SHP77 (cell line): ENCODE results near the gene TMEM164.
A peak's percentile ranks its signal among the peaks of the same experiment; 100 is the strongest.

ENCODE experiments used
- DNase-seq, 2 experiments: peaks; one replicate each; lab custom pipeline; 2025; lab: John Stamatoyannopoulos, UW

TMEM164 gene

DNA sequence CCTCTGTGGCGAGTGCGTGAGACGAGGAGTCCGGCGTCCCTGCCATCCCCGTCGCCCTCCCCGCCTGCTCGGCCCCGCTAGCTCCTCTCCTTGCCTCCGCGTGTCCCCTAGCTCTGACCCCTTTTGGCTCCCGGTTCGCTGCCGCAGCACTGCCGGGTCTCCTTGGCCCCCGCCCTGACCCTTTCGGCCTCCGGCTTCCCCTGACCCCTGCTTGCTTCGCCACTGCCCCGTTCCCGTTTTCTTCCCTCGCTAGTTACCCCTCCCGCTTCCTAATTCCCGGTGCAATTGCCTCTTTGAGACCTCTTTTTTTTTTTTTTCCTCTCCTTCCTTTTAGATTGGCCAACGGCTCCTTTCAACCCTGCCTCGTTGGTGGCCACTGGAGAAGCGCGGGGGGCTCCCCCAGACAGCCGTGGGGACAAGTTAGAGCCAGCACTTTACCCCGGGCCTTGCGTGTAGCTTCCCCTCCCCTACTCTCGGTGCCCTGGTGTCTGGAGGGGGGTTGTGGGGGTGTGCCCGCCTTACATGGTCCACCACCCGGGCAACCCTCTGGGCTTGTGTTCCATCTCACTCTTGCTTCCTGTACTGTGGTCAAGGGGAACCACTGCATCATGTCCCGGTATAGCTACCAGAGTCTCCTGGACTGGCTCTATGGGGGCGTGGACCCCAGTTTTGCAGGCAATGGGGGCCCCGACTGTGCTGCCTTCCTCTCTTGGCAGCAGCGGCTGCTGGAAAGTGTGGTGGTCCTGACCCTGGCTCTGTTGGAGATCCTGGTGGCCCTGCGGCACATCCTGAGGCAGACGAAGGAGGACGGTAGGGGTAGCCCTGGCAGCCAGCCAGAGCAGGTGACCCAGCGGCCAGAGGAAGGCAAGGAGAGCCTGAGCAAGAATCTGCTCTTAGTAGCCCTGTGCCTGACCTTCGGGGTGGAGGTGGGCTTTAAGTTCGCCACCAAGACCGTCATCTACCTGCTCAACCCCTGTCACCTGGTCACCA is 548 bp downstream of the TMEM164 start:
- no peak for DNase-seq

- DNase-seq: no peak
Observed at GRCh38 chrX:110004215-110004614, 1.3 kb downstream of the TMEM164 start.

DNA sequence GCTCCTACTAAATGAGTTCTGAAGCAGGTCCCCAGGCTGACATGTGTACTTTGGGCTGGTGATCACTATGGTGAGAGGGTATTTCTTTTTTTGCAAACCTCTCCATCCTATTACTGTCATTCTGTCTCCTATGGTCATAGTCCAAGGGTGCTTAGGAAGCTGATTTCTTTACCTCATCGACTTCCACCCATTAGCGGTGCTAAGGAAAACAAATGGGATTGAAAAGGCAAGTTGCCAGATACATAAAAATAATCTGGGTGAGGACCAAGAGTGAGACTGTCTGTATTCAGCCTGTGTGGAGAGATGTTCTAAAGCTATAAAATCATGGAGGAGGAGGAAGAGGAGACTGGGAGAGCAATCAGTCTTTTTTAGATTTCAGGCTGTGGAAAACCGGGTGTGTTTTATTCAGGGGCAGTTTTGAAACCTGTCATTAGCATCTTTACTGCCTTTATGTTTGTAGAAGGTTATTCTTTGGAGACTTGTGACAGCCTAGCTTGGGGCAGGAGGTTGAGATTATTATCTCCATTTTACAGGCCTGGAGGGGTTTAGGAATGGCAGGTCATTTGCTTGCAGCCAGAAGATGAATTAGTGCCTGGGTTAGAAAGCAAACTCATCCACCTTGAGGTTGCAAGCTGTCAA is 1.9 kb downstream of the TMEM164 start:
- DNase-seq: no peak

GRCh38 chrX:110006161-110006560 is 3.2 kb downstream of the TMEM164 start:
- DNase-seq: no peak

DNA sequence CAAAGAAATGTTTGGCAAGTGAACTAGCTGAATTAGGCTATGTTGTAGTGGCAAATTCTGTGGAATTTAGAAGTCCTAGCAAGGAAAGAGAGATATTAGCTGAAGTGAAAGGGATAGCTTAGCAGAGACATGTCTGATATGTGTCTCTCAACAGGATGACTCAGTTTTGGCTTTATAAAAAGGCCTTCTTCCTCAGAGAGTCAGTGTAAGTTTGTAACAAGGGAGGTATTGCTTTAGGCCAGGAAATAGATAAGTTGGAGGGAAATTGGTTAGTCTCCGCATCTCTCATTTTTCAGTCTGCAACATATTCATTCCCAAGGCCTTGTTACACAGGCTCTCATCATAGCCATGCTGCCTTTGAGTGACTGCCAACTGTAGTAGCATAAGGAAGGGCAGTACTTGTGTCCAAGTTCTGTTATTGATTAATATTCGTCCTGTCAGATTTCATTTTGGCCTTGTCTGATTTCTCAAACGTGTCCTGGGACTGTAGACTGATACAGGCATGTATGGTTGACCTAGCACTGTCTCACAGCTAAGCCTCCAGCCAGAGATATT is 4.0 kb downstream of the TMEM164 start:
- no peak for DNase-seq

DNA sequence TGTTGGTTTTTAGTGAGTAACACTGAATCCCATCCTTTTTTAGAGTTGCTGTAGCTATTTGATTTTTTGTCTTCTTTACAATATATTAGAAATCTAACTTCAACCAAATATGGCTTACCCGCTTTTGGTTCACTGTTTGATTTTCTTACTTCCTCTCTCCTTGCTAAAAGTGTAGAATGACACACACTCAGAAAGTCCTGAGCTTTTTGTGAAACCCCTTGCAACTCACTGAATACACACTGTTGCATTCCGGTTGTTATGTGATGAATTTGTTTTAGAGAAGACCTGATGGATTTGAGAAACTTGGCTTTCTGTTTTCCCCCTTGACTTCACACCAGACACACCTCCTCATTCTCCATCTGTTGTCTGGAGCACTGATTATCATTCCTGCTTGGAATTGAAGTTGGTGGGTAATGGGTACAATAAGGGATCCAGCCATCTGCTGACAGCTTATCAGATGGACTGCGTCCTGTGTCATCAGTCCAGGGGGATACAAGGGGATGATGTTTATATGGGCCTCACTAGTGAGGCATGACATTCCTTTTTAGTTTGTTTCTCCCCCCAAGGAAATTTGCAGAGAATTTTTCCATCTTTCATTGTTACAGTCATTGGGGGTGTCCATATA is 5.2 kb downstream of the TMEM164 start:
- DNase-seq: no peak

- DNase-seq: peak; percentile 31 to 38
Observed at GRCh38 chrX:110012818-110013485, 10.0 kb downstream of the TMEM164 start.

DNA sequence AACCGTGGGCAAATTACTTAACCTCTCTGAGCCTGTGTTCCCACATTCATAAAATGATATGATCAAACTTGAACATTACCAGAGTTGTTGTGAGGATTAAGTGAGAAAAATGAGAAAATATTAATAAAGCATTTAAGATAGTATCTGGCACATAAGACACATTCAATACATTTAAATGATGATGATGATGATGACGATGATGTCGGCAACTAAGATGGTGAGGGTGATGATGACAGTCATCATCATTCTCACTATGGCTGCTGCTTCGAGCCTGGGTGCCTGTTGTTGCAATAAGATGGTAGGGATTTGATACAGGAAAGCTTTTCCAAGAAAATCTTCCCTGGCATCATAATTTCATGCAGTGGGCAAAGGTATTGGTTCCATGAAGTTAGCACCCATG is 11.1 kb downstream of the TMEM164 start:
- DNase-seq: no peak

DNA sequence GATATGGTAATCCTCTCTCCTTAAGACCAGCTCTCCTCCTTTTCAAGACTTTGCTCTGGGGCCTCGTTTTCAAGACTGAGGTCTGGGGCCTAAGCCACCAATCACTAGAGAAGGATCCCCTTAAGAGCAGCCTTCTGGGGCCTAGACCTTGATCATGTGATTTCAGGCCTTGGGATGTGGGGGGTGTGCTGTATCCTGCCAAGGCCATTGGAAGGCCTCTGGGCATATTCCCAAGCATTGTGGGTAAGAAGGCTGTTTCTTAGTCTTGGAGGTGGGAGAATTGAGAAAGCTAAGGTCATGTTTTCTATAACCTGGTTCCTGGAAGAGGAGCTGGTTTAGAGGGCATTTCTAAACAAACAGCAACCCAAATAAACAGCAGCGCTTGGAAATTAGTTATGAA is 12.1 kb downstream of the TMEM164 start:
- DNase-seq: no peak

- DNase-seq: no peak
Observed at GRCh38 chrX:110015915-110016314, 13.0 kb downstream of the TMEM164 start.

DNA sequence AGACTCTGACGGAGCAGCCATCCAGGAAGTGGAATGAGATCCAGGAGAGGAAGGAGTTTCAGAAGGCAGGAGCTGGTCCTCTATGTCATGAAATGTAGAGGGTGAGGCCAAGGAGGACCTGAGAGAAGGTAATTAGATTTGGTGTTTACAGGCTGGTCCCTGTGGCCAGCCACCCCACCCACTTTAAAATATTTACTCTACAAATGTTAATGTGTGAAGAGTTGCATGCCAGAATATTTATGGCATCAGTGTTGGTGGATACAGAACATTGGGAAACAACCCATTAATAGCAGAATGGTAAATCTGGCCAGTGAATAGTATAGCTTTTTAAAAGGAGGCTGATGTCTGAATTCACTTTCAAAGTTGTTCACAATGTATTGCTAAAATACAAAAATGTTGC is 17.6 kb downstream of the TMEM164 start:
- no peak for DNase-seq

DNA sequence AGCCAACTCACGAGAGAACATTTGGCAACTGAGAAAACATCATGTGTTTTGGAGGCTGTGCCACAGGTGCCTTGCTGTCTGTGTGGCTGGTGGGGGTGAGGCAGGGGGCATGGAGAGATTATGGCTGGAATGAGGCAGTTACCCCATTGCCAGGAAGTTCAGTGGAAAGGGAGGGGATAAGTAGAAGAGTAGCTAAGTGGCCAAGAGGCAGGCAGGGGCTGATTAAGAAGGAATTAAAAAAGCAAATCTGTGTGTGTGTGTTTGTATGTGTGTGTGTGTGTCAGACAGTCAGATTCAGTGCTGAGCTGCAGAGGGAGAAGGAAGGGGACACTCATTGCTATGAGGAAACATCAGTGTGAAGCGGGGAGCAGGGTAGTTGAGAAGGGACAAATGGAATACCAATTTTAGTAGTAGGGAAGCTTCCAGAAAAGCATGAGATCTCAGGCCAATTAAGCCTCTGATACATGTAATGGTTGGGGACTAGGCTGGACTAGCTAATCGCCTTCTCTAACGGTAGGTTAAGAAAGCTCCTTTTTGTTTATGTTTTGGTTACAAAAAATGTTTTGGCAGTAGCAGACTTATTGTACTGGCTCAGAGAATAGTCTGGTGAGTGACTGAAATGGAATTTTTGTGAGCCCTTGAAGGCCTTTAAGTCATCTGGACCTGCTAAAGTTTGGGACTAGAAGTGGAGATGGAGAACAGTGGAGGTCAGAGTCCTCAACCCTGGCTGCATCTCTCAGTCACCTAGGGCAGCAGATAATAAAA is 18.5 kb downstream of the TMEM164 start:
- DNase-seq: no peak

DNA sequence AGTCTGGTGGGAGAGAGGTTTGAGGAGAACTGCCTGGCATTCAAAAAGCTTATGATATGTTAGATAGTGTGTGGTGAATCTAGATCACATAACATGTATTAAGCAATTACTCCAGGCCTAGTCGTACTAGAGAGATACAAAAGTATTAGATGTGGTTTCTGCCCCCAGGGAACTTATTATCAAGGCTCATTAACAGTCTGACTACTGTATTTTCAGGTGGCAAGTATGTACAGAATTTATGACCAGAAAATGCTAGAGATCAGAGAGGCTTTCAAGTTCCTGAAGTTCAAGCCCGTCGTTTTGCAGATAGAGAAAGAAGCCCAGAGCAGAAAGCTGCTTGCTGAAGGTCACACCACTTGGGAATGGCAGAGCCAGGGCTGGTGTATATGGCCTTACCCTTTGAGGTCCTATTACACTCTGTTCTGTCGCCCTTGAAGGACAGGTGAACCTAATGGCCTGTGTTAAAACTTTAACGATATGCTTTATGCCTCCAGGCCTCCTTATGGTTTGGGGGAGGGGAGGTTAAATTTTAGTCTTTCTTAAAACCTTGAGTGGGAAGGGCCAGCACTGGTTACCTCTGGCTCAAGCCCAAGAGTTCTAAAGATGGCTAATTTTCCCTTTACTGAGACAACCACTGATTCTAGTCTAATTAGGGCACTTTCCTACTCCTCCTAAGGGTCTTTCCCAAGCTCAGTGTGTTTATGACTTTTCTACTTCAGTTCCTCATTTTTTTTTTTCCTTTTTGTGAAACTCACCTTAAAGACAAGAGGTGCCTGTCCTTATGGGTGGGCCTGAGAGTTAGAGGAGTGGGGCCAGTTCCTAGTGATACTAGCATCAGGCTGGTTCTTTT is 19.9 kb downstream of the TMEM164 start:
- no peak for DNase-seq

DNA sequence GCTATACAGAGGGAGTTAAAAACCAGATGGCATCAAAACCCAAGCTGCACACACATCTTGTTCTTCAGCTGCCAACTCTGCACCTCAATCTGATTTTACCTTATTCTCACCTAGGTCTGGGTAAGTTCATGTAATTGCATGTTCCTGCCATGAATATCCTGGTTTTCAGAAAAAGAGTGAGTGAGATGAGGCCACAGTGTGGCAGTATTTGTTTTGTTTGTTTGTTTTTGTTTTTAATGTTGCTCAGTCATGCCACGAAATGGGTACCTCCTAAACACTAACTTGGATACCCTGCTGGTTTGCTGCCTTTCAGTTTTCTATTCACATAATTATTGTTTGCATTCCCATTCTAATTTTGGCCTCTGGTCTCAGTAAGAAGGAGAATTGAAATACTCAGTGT is 22.5 kb downstream of the TMEM164 start:
- no peak for DNase-seq

DNA sequence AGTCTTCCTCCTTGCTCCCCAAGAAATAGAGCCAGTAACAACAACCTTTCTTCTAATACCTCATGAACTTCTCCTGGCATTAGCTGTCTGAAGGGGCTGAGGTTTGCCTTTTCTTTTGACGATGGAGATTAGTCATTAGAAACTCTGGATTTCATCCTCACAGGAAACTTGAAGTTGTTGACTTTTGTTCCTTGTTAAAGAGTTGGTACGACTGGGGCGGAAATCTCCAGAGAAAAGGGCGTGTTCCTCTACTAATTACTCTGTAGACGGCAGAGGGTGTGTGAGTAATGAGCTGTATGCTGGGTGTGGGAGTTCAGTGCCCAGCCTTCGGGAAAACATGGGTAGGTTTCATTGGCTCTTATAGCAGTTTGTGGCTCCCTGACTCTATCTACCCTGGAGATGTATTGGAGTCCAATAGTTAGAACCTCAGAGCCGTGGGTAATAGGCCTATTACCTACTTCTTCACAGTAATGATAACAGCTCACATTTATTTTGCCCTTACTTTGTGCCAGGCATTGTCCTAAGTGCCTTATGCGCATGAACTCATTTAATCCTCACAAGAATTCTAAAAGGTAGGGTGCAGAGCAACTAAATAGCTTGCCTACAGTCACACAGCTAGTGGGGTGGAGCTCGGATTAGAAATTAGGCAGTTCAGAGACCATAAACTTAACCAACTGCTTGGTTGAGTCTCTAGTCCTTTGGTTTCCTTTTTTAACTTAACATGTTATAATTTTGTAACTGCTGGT is 23.4 kb downstream of the TMEM164 start:
- DNase-seq: no peak

GRCh38 chrX:110032534-110033147 is 29.7 kb downstream of the TMEM164 start:
- no peak for DNase-seq

DNA sequence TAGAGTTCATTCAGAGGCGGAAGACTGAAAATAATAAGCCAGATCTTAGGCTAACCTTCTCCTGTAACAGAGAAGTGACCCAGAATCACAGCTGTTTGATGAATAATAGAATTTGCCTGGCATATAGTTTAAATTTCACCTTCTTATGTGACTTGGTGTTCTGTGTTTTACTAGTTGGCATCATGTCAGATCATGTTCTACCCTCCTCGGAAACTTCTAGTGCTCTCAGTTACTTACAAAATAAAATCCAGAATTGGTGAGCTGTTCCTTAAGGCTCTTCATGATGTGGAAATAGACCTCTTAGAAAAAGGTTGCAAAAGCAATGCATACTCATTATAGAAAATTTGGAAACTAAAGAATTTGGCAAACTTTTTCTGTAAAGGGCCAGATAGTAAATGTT is 31.1 kb downstream of the TMEM164 start:
- DNase-seq: no peak

GRCh38 chrX:110036162-110037033 is 33.5 kb downstream of the TMEM164 start:
- DNase-seq: no peak
